CD4-positive, alpha-beta T cell (primary cell): ENCODE data around the gene CEP68. TPM values are rescaled to one million over a fixed set of nuclear protein-coding genes. Genes with fewer than 3 reads are reported as not detected.

ENCODE experiments used
- ATAC-seq: fragments of 200-7000 bp; cut with Tn5 transposase; one replicate; pipeline ENCODE4 v1.10.0; 2022; ENCODE audit warnings: mild to moderate bottlenecking; ENCODE audit not compliant: poor library complexity
- CTCF ChIA-PET: fragments of 350-600 bp; sonication (Branson Sonifier 250); formaldehyde crosslinking; loops from one replicate; lab custom pipeline; 2021; ENCODE audit warnings: antibody characterized with exemption, inconsistent platforms; lab: Charles Lee
- POLR2A ChIA-PET: fragments of 350-600 bp; sonication (Branson Sonifier 250); formaldehyde crosslinking; loops from one replicate; lab custom pipeline; 2021; ENCODE audit warnings: antibody characterized with exemption, inconsistent platforms; lab: Charles Lee
- DNase-seq, 14 experiments: peaks; one replicate each; pipeline ENCODE4 v3.0.0-alpha.2; 2013 to 2020; ENCODE audit warnings: mixed read lengths in 2 of 14
- H3K27ac ChIP-seq, 2 donors: one replicate each; pipeline versions ENCODE4 v1.5.1 to v1.7.0; 2013; ENCODE audit warnings: low read length in 2 of 2, low read depth in 1 of 2, mild to moderate bottlenecking in 1 of 2
- H3K27me3 ChIP-seq, 2 experiments: 1 replicate in 1 of 2; 2 replicates in 1 of 2; pipeline versions ENCODE4 v1.6.1 to v1.7.0; 2013; ENCODE audit warnings: low read length in 2 of 2, control low read depth in 1 of 2, mild to moderate bottlenecking in 1 of 2, moderate library complexity in 1 of 2; ENCODE audit not compliant: insufficient read depth in 2 of 2, control insufficient read depth in 1 of 2
- H3K36me3 ChIP-seq: one replicate; pipeline ENCODE4 v1.6.1; 2013; ENCODE audit warnings: low read length, control low read depth; ENCODE audit not compliant: insufficient read depth
- H3K4me1 ChIP-seq: one replicate; pipeline ENCODE4 v1.6.1; 2013; ENCODE audit warnings: low read length, control low read depth; ENCODE audit not compliant: insufficient read depth
- H3K4me3 ChIP-seq: one replicate; pipeline ENCODE4 v1.5.1; 2013; ENCODE audit warnings: mild to moderate bottlenecking, low read length, moderate library complexity
- H3K9me3 ChIP-seq, 2 experiments: 1 replicate in 1 of 2; 2 replicates in 1 of 2; pipeline versions ENCODE4 v1.6.1 to v1.7.0; 2013; ENCODE audit warnings: low read length in 2 of 2, mild to moderate bottlenecking in 2 of 2, control low read depth in 1 of 2, moderate library complexity in 1 of 2; ENCODE audit not compliant: control insufficient read depth in 1 of 2, insufficient read depth in 1 of 2
- H3K27ac Mint-ChIP-seq: one replicate; pipeline ENCODE4 v1.8.0; 2020; ENCODE audit warnings: mixed read lengths
- H3K27me3 Mint-ChIP-seq: one replicate; pipeline ENCODE4 v1.8.0; 2021; ENCODE audit warnings: mixed read lengths
- H3K36me3 Mint-ChIP-seq: one replicate; pipeline ENCODE4 v1.8.0; 2021; ENCODE audit warnings: low read depth, mixed read lengths
- H3K4me1 Mint-ChIP-seq: one replicate; pipeline ENCODE4 v1.8.0; 2021; ENCODE audit warnings: low read depth, mixed read lengths
- H3K4me3 Mint-ChIP-seq: one replicate; pipeline ENCODE4 v1.8.0; 2020; ENCODE audit warnings: mild to moderate bottlenecking, mixed read lengths
- H3K9me3 Mint-ChIP-seq: one replicate; pipeline ENCODE4 v1.8.0; 2020; ENCODE audit warnings: mixed read lengths
- intact Hi-C, 2 experiments: fragments of 100-400 bp; cut with DNase I in 1 of 2; cut with micrococcal nuclease in 1 of 2; formaldehyde crosslinking; loops; one replicate each; pipeline versions ENCODE4 v1.15.1 to v1.9.0; 2023 to 2025; cut with DNase I, micrococcal nuclease
- total RNA-seq, 174 experiments: library from RNA in 2 of 174; stranded (reverse) in 2 of 174; gene quantifications; one replicate each; pipeline ENCODE4 v1.2.3 and lab custom pipeline; 2021 to 2026
- TF ChIP-seq, protein P1 (sequence below): fragments of 200-600 bp; IDR thresholded peaks from one replicate; pipeline ENCODE4 v1.8.0; 2022; ENCODE audit warnings: antibody characterized with exemption, mild to moderate bottlenecking

Gene CEP68
- total RNA-seq, 2 experiments from 2014 or later = 19.4 to 20.1 TPM

GRCh38 chr2:65062843-65063825 lies 6.9 kb downstream of the CEP68 start:
- Histone ChIP-seq H3K4me3 (no peak overlapping the region), H3K27me3 (no peaks in the 10 kb centered on the region), H3K27ac (no peak overlapping the region), H3K9me3 (no peaks in the 10 kb centered on the region), H3K4me1 (peaks cover 56% of the 10 kb centered on the region), H3K36me3 (no peaks in the 10 kb centered on the region)
- intact Hi-C loops = loop anchor here (5.0 to 10.0 kb wide), 3 partner anchors 364 to 512 kb away; no protein-coding TSS in a partner anchor
- TF ChIP-seq, protein P1, sequence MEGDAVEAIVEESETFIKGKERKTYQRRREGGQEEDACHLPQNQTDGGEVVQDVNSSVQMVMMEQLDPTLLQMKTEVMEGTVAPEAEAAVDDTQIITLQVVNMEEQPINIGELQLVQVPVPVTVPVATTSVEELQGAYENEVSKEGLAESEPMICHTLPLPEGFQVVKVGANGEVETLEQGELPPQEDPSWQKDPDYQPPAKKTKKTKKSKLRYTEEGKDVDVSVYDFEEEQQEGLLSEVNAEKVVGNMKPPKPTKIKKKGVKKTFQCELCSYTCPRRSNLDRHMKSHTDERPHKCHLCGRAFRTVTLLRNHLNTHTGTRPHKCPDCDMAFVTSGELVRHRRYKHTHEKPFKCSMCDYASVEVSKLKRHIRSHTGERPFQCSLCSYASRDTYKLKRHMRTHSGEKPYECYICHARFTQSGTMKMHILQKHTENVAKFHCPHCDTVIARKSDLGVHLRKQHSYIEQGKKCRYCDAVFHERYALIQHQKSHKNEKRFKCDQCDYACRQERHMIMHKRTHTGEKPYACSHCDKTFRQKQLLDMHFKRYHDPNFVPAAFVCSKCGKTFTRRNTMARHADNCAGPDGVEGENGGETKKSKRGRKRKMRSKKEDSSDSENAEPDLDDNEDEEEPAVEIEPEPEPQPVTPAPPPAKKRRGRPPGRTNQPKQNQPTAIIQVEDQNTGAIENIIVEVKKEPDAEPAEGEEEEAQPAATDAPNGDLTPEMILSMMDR = no peak
- Mint-ChIP-seq H3K4me1 (peaks cover 71% of the 10 kb centered on the region), H3K4me3 (no peak overlapping the region), H3K27me3 (no peaks in the 10 kb centered on the region), H3K36me3 (no peaks in the 10 kb centered on the region), H3K27ac (no peak overlapping the region), H3K9me3 (no peaks in the 10 kb centered on the region)
- ChIA-PET POLR2A (interaction anchor here (1.0 kb wide), 1 partner anchor 10 kb away, joined by 3 read pairs; no protein-coding TSS in a partner anchor), CTCF (interaction anchor here (1.3 to 2.4 kb wide), 3 partner anchors 7 to 106 kb away, joined by 9 to 20 read pairs (median 17); partner anchors contain the start of gene CEP68)
- no peak for ATAC-seq
- no peak for DNase-seq

- H3K4me3 ChIP-seq = no peak overlapping the region
- peak in 8 of 14 experiments; percentile 19 to 84 (median 40) for DNase-seq
- peaks cover 9% of the 10 kb centered on the region for H3K36me3 Mint-ChIP-seq
Observed at GRCh38 chr2:65064728-65065552, 8.7 kb downstream of the CEP68 start.

More at GRCh38 chr2:65064728-65065552, 8.7 kb downstream of the CEP68 start:
- H3K27me3 Mint-ChIP-seq = no peaks in the 10 kb centered on the region
- H3K4me1 ChIP-seq = peaks cover 58% of the 10 kb centered on the region
- ChIA-PET CTCF (interaction anchor here (0.5 to 2.4 kb wide), 19 partner anchors 9 to 476 kb away, joined by 3 to 21 read pairs (median 4); partner anchors contain the start of genes CEP68 and RAB1A), POLR2A (interaction anchor here (0.9 to 4.4 kb wide), 4 partner anchors 8 to 163 kb away, joined by 3 to 39 read pairs (median 6); partner anchors contain the start of genes ACTR2, CEP68 and RAB1A)
- peak overlapping the region; percentile 32 for H3K27ac Mint-ChIP-seq
- peaks cover 58% of the 10 kb centered on the region for H3K4me1 Mint-ChIP-seq
- ATAC-seq = peak; percentile 91
- peaks cover 13% of the 10 kb centered on the region for H3K36me3 ChIP-seq
- TF ChIP-seq, protein P1 = peak; percentile 72
- H3K9me3 Mint-ChIP-seq = no peaks in the 10 kb centered on the region
- no peaks in the 10 kb centered on the region for H3K9me3 ChIP-seq
- H3K4me3 Mint-ChIP-seq = no peak overlapping the region
- no peaks in the 10 kb centered on the region for H3K27me3 ChIP-seq
- peak overlapping the region in 1 of 2 donors; percentile 33 for H3K27ac ChIP-seq
- intact Hi-C loops = loop anchor here (1.0 to 10.0 kb wide), 6 partner anchors 104 to 510 kb away; no protein-coding TSS in a partner anchor
